NCI-H446 (cell line): ENCODE results near the gene SELENOS.
A peak's percentile ranks its signal among the peaks of the same experiment; 100 is the strongest.

ENCODE experiments used
- DNase-seq, 2 experiments: peaks; one replicate each; lab custom pipeline; 2025; lab: John Stamatoyannopoulos, UW

Gene SELENOS

DNA sequence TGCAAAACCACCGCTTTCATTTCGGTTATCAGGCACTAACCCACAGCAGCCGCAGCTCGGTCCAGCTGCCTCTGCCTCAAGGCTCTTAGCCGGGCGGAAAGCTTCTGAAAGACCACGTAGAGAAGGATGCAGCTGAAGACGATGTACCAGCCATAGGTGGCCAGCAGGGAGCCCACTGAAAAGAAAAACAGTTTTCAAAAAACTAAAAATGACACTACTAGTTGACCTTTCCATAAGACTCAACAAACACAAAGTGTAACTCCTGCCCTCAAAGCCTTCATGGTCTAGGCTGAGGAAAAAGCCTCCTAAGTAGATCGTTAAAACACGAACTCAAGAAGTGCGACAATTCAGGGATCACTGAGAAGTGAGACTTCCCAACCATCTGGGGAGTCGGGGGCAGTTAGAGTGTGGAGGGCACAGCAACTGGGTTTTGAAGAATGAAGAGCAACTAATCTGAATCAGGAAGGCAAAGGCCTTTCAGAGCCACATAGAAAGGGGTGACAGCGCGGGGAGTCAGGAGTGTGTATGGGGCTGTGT, 716 bp downstream of the SELENOS start:
- DNase-seq: peak in 1 of 2 experiments; percentile 7

DNA sequence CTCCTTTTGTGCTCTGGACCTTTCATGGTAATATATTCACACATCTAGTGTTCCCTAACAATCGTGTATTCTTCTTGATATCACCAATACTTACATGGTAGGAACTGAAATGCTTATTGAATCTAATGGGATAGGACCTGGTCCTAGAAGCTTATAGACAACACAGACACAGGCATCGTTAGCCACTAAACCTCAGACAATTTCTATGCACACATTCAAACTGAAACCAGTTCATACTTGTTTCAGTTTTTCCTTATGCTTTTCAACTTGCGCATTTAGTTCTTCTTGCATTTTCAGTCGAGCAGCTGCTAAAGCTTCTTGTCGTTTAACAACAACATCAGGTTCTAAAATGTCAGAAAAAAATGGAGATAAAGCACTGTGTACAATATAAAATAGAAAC, 2.3 kb downstream of the SELENOS start:
- no peak for DNase-seq

DNA sequence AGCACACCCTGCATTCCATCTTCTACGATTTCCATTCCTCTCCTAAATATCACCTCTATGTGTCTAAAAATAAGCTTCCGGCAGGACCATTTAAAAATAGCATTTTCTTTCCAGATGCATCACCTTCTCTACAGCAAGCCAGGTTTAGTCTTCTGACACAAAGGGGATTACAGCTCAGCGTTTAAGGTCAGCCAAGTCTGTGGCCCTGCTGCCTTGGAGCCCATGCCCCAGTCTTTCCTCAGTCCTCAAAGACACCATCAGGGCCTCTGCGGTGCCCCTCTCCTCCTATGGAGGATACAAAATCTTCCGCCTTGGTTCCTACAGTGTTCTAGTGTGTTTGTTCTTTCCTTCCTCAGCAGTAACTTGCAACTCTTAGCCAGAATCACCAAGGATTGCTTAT, 3.8 kb downstream of the SELENOS start:
- DNase-seq: no peak

DNA sequence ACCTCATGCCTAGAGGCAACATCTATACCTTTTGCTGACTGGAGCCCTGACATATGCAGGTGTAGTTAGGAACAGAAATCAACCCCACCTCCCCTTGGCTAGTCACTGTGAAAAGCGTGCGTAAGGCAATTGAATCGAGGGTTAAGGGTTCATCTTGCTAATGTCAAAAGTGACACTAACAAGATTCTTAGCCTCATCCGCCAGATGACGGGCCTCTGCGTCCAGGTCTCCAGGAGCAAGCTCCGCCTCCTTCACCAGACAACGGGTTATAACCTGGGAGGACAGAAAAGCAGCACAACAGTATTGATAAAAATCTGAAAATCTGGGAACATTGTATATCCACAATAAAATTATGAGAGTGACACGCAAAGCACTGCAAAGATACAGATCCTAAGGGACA, 4.7 kb downstream of the SELENOS start:
- DNase-seq: no peak

DNA sequence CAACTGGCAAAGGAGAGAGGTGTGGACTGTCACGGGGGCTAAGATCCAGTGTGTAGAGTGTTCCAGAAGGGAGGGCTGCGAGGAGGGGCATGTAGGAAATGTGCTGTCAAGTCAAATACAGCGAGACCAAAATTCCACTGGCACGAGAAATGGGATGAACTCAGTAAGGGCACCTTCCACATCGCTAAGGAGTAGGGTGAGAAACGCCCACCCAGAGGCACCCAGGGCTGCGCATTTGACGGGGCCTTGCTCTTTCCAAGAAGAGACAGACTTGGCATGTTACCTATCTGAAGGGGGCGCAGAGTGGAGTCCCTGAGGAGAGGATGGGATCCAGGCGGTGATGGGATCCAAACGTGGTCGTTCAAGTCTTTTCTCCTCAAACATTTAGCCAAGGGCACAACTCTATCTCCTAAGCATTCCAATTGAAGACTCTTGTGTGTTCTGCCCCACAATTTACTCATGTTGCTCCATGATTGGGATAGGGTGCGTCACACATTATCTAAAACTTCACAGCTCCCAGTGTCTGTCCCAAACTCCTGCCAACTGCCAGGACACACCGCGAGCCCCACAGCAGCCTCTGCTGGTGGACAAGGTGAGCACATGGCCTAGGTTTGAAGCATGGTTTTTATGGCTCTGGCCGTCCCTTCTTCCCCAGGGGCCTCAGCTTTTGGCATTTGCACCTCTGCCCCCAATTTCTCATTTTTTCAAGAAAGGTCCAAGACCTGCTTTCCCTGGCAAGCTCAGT, 7.6 kb downstream of the SELENOS start:
- no peak for DNase-seq

DNA sequence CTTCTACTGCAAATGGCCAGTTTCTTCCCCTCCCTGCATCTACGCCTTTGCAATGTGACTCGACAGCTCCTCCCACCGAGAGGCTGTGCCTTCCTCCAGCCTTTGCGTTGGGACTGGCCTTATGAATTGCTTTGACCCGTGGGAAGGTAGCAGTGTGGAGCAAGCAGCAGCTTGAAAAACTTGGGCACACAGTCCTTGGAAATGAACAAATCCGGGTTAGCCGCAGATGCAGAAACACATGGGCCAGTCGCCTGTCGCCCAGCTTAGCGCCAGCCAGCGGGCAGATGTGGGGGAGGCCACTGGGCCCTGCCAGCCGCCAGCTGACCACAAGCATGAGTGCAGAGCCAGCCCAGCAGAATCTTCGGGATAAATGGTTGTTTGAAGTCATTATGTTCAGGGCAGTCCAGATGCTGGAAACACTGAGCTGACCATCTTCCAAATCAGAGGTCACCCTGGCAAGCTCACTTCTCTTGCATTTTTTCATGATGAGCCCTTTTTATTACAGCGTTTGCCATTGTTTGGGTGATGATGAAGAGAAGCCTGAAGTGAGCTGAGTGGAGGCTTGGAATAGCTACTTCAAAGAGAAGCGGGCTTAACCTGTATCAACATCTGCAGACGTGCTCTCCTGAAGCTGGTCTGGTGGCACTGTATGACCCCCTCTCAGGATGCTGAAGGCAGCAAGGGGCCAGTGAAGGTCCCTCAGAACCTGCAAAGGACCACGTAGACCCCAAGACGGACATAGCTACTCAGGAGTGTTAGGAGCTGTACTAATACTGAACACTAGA, 9.8 kb downstream of the SELENOS start:
- no peak for DNase-seq

DNA sequence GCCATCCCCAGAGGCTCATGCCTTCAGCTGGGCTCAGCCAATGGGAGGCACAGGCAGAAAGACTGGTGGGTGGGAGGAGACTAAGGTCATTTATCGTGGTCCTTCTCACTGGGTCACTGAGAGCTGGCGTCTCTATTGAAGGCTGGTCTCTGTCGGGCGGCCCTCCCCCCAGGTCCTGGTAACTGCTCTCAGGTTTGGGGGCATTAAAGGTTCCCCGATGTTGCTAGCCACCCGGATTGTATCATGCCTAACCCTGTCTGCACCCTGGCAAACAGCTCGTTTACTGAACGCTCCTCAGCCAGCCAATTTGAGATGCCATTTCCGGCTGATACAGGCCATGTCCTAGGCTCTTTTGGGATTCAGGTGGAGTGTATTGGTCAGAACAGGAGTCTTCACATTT, 10.5 kb downstream of the SELENOS start:
- no peak for DNase-seq

DNA sequence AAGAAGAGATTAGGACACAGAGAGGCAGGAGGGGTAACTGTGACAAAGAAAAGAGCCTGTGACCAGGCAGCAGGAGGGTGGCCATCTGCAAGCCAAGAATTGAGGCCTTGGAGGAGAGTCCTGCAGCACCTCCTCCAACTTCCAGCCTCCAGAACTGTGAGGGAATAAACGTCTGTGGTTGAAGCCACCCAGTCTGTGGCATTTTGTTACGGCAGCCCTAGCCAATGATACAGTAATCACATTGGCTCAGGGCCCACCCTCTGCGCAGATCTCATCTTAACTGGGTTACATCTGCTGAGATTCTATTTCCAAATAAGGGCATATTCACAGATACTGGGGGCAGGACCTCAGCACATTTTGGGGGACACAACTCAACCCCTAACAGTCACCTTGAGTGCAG, 11.3 kb downstream of the SELENOS start:
- DNase-seq: no peak

DNA sequence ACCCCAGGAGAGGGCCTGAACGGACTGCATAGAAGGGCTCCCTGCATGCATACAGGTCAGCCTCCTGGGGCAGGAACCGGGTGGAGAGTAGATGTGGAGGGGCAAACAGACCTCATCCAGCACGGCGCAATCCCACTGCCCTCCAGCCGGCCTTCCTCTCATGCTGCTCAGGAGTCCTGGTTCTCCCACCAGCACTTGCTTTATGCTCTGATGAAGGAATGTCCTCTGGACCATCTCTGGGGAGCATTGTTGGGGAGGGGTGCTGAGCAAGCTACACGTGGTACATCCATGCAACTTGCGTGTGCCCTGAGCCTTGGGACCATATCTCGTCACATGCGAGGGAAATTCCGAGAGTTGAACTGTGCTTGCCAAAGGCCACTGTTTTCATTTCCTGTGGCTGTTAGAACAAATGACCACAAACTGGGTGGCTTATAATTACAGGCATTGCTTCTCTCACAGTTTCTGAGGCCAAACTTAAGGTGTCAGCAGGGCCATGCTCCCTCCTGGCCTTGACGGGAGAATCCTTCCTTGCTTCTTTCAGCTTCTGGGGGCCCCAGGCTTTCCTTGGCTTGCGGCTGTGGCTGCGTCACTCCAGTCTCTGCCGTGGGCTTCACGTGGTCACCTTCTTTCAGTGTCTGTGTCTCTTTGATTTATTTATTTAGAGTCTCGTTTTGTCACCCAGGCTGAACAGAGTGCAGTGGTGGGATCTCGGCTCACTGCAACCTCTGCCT, 12.2 kb downstream of the SELENOS start:
- DNase-seq: no peak

DNA sequence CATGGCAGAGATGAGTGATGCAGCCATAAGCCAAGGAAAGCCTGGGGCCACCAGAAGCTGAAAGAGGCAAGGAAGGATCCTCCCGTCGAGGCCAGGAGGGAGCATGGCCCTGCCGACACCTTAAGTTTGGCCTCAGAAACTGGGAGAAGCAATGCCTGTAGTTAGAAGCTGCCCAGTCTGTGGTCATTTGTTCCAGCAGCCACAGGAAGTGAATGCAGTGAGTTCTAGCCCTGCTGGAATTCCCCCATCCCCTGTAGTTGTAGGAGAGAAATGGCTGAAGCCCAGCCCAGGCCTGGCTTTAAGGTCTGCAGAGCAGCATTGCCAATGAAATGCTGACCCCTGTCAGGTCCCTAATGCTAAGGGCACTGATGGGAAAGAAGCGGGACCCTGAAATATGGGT, 13.3 kb downstream of the SELENOS start:
- no peak for DNase-seq

DNA sequence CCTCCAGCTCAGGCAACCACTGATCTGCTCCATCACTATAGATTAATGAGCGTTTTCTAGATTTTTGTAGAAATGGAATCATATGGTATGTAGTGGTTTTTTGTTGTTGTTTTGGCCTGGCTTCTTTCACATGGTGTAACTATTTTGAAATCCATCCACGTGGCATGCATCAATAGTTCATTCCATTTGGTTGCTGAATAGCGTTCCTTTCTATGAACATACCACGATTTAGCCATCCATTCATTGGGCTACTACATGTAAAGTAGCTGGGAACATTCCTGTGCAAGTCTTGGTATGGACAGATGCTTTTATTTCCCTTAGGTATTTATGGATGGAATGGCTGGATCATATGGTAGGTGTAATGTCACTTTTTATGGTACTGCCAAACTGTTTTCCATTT, 14.7 kb downstream of the SELENOS start:
- DNase-seq: no peak

DNA sequence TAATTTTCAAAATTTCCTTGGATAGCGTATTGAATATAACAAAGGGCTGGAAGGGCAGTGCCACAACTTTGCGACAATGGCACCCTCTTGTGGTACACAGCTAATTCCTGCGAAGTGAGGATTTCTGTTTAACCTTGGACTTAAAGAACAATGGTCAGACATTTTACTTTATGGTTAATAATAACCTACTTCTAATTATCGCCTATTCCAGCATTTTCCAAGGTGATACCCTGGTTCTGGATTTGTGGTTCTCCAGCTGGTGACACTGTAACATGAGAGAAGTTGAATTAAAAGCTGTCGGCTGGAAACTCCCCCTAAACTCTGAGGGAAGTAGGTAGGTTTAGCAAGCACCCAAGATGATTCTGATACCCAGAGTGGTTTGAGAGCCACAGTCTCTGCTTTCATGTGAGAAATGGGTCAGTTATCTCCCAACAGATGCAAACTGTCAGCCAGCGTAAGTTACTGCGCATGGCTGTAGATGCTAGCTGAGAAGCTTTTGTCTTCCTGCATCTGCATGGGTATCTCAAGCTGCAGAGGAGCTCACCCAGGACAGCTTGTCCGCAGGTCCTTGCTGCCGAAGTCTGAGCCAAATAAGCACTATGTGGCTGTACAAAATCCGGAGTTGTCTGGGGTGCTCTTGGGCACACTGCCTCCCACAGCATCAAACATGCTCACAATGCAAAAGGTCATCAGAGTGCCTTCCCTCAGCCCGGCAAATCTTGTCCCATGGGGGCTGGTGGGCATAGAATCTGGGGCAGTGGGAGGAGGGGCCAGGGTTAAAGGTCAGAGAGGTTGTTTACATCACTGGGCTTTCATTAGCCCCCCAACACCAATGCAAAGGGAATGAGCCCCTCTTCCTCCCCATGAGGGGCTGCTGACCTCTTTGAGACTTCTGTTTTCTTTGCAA, 18.8 kb downstream of the SELENOS start:
- DNase-seq: peak; percentile 30 to 63

DNA sequence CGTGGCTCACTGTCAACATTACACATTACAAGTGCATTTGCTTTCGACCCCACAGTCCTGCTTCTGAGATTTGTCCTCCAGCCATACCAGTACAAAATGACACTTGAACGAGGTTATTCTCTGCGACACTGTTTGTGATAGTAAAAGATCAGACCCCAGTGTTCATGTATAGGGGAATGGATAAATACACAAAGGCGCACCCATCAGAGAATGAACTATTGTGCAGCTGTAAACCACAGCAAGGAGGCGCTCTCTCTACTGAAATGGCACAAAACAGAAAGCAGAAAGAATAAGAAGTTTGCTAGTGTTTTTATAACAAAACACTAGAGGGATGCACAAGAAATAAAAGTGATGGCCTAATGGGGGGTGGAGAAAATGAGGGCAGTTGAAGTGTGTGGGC, 20.5 kb downstream of the SELENOS start:
- DNase-seq: no peak

DNA sequence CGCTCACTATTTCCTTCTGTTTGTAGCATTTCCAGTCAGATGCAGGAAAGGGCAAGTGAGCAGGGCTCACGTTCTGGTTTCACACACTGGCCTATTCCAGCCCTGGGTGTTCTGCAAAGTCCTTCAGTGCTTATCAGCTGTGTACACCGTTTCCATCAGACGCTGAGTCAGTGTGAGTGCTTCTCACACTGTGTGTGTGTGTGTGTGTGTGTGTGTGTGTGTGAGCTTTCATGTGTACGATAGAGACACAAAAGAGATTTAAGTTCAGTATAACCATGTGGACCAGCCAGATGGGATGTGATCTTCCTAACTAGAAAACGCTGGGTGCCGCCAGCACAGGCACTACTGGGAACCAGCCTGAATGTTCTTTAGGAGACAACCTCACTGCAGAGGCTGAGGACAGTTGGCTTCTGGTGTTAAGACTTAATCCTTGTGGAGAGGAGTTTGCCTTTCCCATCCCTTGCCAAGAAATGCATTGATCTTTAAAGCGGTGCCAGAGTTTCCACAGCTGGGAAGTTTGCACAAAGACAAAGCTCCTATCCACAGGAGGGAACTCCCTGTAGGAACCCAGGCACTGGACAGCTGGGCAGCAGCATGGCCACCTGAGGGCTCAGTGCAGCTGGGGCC, 21.6 kb downstream of the SELENOS start:
- peak in 1 of 2 experiments; percentile 63 for DNase-seq

DNA sequence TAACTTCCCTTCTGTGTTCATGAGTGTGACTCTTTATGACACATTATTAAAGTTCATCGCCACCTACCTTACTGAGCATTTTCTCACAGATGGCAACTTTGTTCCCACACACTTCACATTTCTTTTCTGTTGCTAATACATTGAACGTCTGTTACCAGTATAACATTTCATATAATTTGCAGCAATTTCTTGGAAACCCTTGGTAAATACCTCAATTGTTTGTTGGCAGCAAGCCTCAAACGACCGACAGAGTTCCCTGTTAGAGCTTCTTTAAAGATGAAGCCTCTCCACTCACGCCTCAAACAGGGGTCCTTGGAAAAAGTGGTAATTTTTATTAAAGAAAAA, 22.3 kb downstream of the SELENOS start:
- peak in 1 of 2 experiments; percentile 40 for DNase-seq

DNA sequence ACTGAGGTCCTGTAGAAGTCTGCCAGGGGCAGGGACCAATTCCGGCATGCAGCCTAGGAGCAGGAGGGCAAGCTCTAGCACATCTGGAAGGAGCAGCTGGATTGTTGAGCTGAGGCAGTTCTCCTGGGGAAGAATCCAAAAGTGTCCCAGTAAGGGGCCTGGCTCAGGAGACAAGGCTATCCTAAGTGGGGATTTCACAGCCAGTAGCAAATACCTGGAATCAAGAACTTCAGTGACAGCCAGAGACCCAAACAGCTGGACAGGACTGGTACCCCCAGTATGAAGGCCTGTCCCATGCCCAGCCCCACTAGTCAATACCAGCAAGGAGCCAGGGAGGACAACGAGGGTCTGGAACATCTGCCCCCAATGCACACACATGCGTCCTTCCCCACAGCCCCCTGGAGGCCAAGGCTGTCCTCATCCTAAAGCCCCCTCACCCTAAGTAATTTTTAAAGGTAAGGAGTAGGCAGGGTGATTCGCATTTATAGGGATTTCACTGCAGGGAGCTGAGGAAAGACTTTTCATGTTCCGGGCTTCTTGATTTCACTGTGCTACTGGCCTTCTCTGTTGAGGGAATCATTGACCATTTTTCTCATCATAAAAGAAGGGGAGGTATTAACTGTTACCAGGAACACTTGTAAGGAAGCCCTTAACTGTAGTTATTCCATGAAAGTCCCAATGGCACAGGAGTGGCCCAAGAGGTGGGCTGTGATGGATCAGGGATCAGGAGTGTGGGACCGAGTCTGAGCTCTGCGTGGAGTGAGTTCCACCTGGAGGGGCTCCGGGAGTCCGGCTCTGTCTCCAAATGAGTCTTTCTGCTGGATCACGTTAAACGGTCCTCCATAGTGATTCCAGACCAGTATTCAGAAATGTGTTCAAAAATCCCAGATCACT, 22.9 kb downstream of the SELENOS start:
- DNase-seq: no peak

DNA sequence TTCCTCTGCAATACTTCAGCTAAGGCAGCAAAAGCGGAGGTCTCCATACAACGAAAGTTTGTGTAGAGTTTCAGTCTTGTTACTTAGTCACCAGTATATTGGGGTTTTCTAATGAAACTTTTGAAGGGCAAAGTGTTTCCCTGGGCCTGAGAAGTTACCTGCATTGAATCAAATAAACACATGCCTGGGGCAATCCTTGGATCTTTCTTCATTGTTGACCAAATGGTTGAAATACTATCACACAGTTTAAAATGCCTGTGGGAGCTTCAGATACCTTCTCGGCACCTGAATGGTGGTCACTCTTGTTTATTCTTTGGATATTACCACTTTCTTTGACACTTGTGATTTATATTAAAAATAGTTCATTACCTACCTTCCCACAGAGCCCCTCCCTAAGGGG, 24.4 kb downstream of the SELENOS start:
- DNase-seq: no peak

DNA sequence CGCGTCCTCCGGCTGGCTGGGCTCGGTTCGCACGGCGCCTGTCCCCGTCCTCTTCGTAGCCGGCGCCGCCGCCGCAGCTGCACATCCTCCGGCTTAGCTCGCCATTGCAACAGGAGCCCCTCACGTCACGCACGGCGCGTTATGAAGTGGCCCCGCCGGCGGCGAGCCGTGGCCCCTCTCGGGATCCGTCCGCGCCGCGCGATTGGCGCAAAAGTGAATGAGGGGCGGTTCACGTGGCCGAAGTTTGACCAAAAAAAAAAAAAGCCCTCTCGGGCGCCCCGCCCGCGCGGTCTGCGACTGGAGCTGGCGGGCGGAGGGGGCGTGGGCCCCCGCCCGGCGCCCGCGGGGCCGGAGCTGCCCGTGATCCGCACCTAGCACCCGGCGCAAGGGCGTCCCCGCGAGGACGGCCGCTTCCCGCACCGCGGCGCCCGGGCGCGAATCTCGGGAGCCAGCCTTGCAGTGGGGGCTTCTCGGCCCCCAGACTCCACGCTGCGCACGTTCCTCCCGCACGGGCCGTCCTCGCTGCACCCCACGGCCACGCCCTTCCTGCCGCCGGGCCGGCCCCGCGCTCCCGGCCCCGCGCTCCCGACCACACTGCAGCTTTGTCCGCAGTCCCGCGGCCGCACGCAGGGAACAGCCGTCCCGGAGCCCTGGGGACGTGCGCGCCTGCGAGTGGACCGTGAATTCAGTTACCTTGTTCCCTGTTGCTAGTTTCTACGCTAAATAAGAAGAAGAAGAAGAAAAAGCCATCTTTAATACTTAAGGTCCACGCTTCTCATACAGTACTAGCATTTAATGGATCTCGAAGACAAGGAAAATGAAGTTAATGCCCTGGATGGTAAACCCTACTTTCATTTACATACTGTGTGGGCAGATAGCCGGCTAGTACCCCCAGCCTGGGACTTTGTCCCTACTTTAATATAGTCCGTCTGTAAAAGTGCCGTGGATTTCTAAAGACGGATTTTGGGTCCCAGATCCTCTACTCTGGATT, 25.2 kb downstream of the SELENOS start, which contains the start of gene CHSY1:
CHSY1 (minus strand) TSS at position 219 of the 991 bp plus-strand sequence. CDS start 592 bp downstream, outside the sequence.
- peak; percentile 40 to 84 for DNase-seq
